HCT116 (cell line): Measurements from ENCODE around the gene TSSK2.

Experiments used
- EGR1 ChIP-seq: IDR thresholded peaks from 2 replicates; pipeline ENCODE4 v1.6.1; 2012; ENCODE audit warnings: low read depth
- EZH2 ChIP-seq: fragments of 200-600 bp; sonication (generic); IDR thresholded peaks from 2 replicates; pipeline ENCODE4 v1.6.1; 2017; ENCODE audit warnings: antibody characterized with exemption, mixed run types
- POLR2A ChIP-seq: IDR thresholded peaks from 2 replicates; pipeline ENCODE4 v1.7.0; 2011; ENCODE audit warnings: borderline replicate concordance; ENCODE audit not compliant: insufficient read depth, insufficient read length; ENCODE audit errors: extremely low read depth
- POLR2AphosphoS5 ChIP-seq: IDR thresholded peaks from 2 replicates; pipeline ENCODE4 v1.6.1; 2011; ENCODE audit warnings: mild to moderate bottlenecking, low read depth, low read length, moderate library complexity
- YY1 ChIP-seq: IDR thresholded peaks from 2 replicates; pipeline ENCODE4 v1.6.1; 2011; ENCODE audit warnings: low read length, low read depth, moderate library complexity, mild to moderate bottlenecking; ENCODE audit not compliant: insufficient replicate concordance; ENCODE audit errors: extremely low read depth
- TF ChIP-seq, protein P1 (sequence below): IDR thresholded peaks from 2 replicates; pipeline ENCODE4 v1.6.1; 2012; ENCODE audit warnings: low read depth
- TF ChIP-seq, protein P2 (sequence below), 3 experiments: fragments of 200-600 bp in 1 of 3; sonication (generic) in 1 of 3; IDR thresholded peaks in 2 of 3; conservative IDR thresholded peaks in 1 of 3; 2 replicates each; pipeline ENCODE4 v1.5.1; 2012 to 2017; ENCODE audit warnings: low read depth in 2 of 3, low read length in 2 of 3, antibody characterized with exemption in 1 of 3, borderline replicate concordance in 1 of 3, control low read depth in 1 of 3, mild to moderate bottlenecking in 1 of 3, mixed read lengths in 1 of 3, mixed run types in 1 of 3, moderate library complexity in 1 of 3; ENCODE audit not compliant: insufficient read depth in 1 of 3
- TF ChIP-seq, protein P3 (sequence below): IDR thresholded peaks from 2 replicates; pipeline ENCODE4 v1.6.1; 2011; ENCODE audit warnings: mild to moderate bottlenecking, low read length, moderate library complexity; ENCODE audit not compliant: insufficient replicate concordance; ENCODE audit errors: extremely low read depth
- TF ChIP-seq, protein P4 (sequence below): IDR thresholded peaks from 2 replicates; pipeline ENCODE4 v1.6.1; 2012

DNA sequence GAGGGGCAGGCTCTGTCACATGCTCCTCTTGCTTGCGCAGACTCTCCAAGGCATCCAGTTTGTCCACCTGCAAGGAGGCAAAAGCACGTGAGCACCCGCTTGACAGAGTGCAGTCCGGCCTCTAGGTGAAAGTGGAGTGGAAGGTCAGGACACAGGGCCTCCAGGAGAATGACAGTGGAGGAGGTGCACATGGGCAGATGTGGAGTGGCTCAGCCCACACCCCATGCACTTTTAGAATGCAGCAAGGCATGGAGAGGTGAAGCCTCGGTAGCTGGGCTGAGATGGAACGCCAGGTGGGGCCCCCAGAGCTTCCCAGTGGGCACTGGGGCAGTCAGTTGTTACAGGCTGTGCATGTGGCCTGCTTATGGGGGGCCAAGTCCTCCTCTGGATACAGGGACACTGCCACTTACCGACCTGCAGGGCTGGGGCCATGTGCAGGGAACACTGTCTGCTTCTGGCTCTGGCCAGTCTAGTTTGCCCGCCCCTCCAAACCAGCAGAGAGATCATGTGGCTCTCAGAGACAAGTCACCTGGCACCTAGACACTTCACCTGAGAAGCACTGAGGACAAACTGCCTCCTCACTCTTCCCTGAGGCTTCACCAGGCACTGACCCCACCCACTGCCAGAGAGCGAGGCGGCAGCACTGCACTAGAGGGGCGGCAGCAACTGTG is 49.8 kb downstream of the TSSK2 start:
- TF ChIP-seq, protein P1, sequence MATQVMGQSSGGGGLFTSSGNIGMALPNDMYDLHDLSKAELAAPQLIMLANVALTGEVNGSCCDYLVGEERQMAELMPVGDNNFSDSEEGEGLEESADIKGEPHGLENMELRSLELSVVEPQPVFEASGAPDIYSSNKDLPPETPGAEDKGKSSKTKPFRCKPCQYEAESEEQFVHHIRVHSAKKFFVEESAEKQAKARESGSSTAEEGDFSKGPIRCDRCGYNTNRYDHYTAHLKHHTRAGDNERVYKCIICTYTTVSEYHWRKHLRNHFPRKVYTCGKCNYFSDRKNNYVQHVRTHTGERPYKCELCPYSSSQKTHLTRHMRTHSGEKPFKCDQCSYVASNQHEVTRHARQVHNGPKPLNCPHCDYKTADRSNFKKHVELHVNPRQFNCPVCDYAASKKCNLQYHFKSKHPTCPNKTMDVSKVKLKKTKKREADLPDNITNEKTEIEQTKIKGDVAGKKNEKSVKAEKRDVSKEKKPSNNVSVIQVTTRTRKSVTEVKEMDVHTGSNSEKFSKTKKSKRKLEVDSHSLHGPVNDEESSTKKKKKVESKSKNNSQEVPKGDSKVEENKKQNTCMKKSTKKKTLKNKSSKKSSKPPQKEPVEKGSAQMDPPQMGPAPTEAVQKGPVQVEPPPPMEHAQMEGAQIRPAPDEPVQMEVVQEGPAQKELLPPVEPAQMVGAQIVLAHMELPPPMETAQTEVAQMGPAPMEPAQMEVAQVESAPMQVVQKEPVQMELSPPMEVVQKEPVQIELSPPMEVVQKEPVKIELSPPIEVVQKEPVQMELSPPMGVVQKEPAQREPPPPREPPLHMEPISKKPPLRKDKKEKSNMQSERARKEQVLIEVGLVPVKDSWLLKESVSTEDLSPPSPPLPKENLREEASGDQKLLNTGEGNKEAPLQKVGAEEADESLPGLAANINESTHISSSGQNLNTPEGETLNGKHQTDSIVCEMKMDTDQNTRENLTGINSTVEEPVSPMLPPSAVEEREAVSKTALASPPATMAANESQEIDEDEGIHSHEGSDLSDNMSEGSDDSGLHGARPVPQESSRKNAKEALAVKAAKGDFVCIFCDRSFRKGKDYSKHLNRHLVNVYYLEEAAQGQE: no peak
- TF ChIP-seq, protein P2, sequence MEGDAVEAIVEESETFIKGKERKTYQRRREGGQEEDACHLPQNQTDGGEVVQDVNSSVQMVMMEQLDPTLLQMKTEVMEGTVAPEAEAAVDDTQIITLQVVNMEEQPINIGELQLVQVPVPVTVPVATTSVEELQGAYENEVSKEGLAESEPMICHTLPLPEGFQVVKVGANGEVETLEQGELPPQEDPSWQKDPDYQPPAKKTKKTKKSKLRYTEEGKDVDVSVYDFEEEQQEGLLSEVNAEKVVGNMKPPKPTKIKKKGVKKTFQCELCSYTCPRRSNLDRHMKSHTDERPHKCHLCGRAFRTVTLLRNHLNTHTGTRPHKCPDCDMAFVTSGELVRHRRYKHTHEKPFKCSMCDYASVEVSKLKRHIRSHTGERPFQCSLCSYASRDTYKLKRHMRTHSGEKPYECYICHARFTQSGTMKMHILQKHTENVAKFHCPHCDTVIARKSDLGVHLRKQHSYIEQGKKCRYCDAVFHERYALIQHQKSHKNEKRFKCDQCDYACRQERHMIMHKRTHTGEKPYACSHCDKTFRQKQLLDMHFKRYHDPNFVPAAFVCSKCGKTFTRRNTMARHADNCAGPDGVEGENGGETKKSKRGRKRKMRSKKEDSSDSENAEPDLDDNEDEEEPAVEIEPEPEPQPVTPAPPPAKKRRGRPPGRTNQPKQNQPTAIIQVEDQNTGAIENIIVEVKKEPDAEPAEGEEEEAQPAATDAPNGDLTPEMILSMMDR (IDR thresholded peaks at IDR 0.05 in 2 of 3, conservative IDR thresholded peaks at IDR 0.05 in 1 of 3; ENCODE audit: borderline replicate concordance in 1 of 3, insufficient read depth in 1 of 3, low read depth in 2 of 3, low read length in 2 of 3): no peak
- TF ChIP-seq EZH2 (no peak), EGR1 (no peak), POLR2A (no peak), POLR2AphosphoS5 (no peak), YY1 (no peak)
- TF ChIP-seq, protein P3, sequence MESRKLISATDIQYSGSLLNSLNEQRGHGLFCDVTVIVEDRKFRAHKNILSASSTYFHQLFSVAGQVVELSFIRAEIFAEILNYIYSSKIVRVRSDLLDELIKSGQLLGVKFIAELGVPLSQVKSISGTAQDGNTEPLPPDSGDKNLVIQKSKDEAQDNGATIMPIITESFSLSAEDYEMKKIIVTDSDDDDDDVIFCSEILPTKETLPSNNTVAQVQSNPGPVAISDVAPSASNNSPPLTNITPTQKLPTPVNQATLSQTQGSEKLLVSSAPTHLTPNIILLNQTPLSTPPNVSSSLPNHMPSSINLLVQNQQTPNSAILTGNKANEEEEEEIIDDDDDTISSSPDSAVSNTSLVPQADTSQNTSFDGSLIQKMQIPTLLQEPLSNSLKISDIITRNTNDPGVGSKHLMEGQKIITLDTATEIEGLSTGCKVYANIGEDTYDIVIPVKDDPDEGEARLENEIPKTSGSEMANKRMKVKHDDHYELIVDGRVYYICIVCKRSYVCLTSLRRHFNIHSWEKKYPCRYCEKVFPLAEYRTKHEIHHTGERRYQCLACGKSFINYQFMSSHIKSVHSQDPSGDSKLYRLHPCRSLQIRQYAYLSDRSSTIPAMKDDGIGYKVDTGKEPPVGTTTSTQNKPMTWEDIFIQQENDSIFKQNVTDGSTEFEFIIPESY: no peak
- TF ChIP-seq, protein P4, sequence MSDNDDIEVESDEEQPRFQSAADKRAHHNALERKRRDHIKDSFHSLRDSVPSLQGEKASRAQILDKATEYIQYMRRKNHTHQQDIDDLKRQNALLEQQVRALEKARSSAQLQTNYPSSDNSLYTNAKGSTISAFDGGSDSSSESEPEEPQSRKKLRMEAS: no peak
